Endothelial cell of umbilical vein (primary cell): ENCODE measurements around the gene ZNF560.

Source experiments
- EZH2 ChIP-seq: IDR thresholded peaks from 2 replicates; pipeline ENCODE4 v1.6.1; 2012; ENCODE audit warnings: borderline replicate concordance, low read depth, mild to moderate bottlenecking, moderate library complexity, low read length, inconsistent platforms; ENCODE audit not compliant: severe bottlenecking
- JUN ChIP-seq: IDR thresholded peaks from 2 replicates; pipeline ENCODE4 v1.6.1; 2011; ENCODE audit warnings: borderline replicate concordance, low read depth; ENCODE audit not compliant: insufficient read length, insufficient read depth
- POLR2A ChIP-seq: IDR thresholded peaks from 2 replicates; pipeline ENCODE4 v1.6.1; 2012; ENCODE audit warnings: low read depth, mild to moderate bottlenecking, control low read depth, low read length
- POLR2AphosphoS5 ChIP-seq: IDR thresholded peaks from 2 replicates; pipeline ENCODE4 v1.6.1; 2012; ENCODE audit warnings: low read depth, mild to moderate bottlenecking, control low read depth, low read length, moderate library complexity; ENCODE audit not compliant: insufficient read depth
- TF ChIP-seq, protein P1 (sequence below), 2 donors: IDR thresholded peaks; 1 replicate in 1 of 2; 2 replicates in 1 of 2; pipeline ENCODE4 v1.5.1; 2011; ENCODE audit warnings: low read length in 2 of 2, mild to moderate bottlenecking in 2 of 2, moderate library complexity in 2 of 2, control low read depth in 1 of 2, inconsistent platforms in 1 of 2, low read depth in 1 of 2; ENCODE audit not compliant: insufficient read depth in 1 of 2; ENCODE audit errors: extremely low read depth in 1 of 2
- TF ChIP-seq, protein P2 (sequence below): IDR thresholded peaks from 2 replicates; pipeline ENCODE4 v1.6.1; 2011; ENCODE audit not compliant: insufficient read depth, insufficient read length

DNA sequence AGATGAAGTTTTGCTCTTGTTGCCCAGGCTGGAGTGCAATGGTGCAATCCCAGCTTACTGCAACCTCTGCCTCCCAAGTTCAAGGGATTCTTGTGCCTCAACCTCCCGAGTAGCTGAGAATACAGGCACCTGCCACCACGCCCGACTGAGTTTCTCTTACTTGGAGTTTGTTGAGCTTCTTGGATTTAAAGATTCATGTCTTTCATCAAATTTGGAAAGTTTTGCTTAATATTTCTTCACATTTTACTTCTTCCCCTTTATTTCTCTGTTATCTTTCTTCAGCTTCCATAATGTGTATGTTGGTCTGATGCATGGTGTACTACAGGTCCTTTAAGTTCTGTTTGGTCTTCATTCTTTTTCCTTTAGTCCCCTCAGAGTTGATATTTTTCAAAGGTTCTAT lies 8.9 kb upstream of the ZNF560 start:
- TF ChIP-seq POLR2AphosphoS5 (no peak), POLR2A (no peak), EZH2 (no peak), JUN (no peak)
- TF ChIP-seq, protein P1, sequence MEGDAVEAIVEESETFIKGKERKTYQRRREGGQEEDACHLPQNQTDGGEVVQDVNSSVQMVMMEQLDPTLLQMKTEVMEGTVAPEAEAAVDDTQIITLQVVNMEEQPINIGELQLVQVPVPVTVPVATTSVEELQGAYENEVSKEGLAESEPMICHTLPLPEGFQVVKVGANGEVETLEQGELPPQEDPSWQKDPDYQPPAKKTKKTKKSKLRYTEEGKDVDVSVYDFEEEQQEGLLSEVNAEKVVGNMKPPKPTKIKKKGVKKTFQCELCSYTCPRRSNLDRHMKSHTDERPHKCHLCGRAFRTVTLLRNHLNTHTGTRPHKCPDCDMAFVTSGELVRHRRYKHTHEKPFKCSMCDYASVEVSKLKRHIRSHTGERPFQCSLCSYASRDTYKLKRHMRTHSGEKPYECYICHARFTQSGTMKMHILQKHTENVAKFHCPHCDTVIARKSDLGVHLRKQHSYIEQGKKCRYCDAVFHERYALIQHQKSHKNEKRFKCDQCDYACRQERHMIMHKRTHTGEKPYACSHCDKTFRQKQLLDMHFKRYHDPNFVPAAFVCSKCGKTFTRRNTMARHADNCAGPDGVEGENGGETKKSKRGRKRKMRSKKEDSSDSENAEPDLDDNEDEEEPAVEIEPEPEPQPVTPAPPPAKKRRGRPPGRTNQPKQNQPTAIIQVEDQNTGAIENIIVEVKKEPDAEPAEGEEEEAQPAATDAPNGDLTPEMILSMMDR (IDR thresholded peaks at IDR 0.05; ENCODE audit: extremely low read depth in 1 of 2, insufficient read depth in 1 of 2, low read depth in 1 of 2, low read length in 2 of 2) = no peak
- TF ChIP-seq, protein P2, sequence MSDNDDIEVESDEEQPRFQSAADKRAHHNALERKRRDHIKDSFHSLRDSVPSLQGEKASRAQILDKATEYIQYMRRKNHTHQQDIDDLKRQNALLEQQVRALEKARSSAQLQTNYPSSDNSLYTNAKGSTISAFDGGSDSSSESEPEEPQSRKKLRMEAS = no peak
